H9 (cell line): ENCODE data around the gene GABRG1. TPM values are rescaled to one million over a fixed set of nuclear protein-coding genes. Genes with fewer than 3 reads are reported as not detected.

Source experiments
- DNase-seq: peaks from one replicate; pipeline ENCODE4 v3.0.0-alpha.2; 2017
- H2AFZ ChIP-seq: one replicate; pipeline ENCODE4 v1.6.1; 2013; ENCODE audit warnings: mild to moderate bottlenecking, low read length, control low read depth, moderate library complexity
- H2AK5ac ChIP-seq: 2 replicates; pipeline ENCODE4 v1.6.1; 2013; ENCODE audit warnings: low read length, control low read depth, mixed read lengths; ENCODE audit not compliant: insufficient read length
- H2BK120ac ChIP-seq: one replicate; pipeline ENCODE4 v1.6.1; 2013; ENCODE audit warnings: low read depth, mild to moderate bottlenecking, low read length, control low read depth, inconsistent platforms; ENCODE audit not compliant: poor library complexity, severe bottlenecking
- H2BK12ac ChIP-seq: 2 replicates; pipeline ENCODE4 v1.6.1; 2013; ENCODE audit warnings: low read length, control low read depth, mixed read lengths, low read depth; ENCODE audit not compliant: insufficient read length
- H2BK15ac ChIP-seq: 2 replicates; pipeline ENCODE4 v1.6.1; 2013; ENCODE audit warnings: low read depth, low read length, control low read depth
- H2BK20ac ChIP-seq: one replicate; pipeline ENCODE4 v1.6.1; 2013; ENCODE audit warnings: low read depth, mild to moderate bottlenecking, low read length, control low read depth, inconsistent platforms; ENCODE audit not compliant: poor library complexity, severe bottlenecking
- H2BK5ac ChIP-seq: 2 replicates; pipeline ENCODE4 v1.6.1; 2013; ENCODE audit warnings: low read length, control low read depth, mixed read lengths; ENCODE audit not compliant: insufficient read length
- H3K14ac ChIP-seq: 2 replicates; pipeline ENCODE4 v1.6.1; 2013; ENCODE audit warnings: low read length, control low read depth; ENCODE audit not compliant: insufficient read depth
- H3K18ac ChIP-seq: 2 replicates; pipeline ENCODE4 v1.6.1; 2013; ENCODE audit warnings: low read depth, mild to moderate bottlenecking, mixed read lengths, low read length, control low read depth; ENCODE audit not compliant: insufficient read length
- H3K23ac ChIP-seq: 2 replicates; pipeline ENCODE4 v1.6.1; 2013; ENCODE audit warnings: low read length, control low read depth, mixed read lengths, low read depth; ENCODE audit not compliant: insufficient read length
- H3K23me2 ChIP-seq: 2 replicates; pipeline ENCODE4 v1.6.1; 2013; ENCODE audit warnings: low read depth, mild to moderate bottlenecking, mixed read lengths, low read length, control low read depth; ENCODE audit not compliant: insufficient read length, poor library complexity, severe bottlenecking
- H3K27ac ChIP-seq: 2 replicates; pipeline ENCODE4 v1.5.1; 2013; ENCODE audit warnings: low read length, control low read depth, mixed read lengths, low read depth; ENCODE audit not compliant: insufficient read length
- H3K27me3 ChIP-seq: 2 replicates; pipeline ENCODE4 v1.6.1; 2013; ENCODE audit warnings: low read length, control low read depth, inconsistent platforms; ENCODE audit not compliant: insufficient read depth
- H3K4ac ChIP-seq: 2 replicates; pipeline ENCODE4 v1.6.1; 2013; ENCODE audit warnings: low read depth, mild to moderate bottlenecking, control low read depth, inconsistent platforms, low read length, moderate library complexity
- H3K4me1 ChIP-seq: 2 replicates; pipeline ENCODE4 v1.6.1; 2013; ENCODE audit warnings: low read length, control low read depth, inconsistent platforms; ENCODE audit not compliant: insufficient read depth
- H3K4me2 ChIP-seq: 2 replicates; pipeline ENCODE4 v1.6.1; 2013; ENCODE audit warnings: low read length, control low read depth, mixed read lengths; ENCODE audit not compliant: insufficient read length, insufficient read depth
- H3K56ac ChIP-seq: 2 replicates; pipeline ENCODE4 v1.6.1; 2013; ENCODE audit warnings: low read depth, mild to moderate bottlenecking, mixed read lengths, low read length, control low read depth; ENCODE audit not compliant: insufficient read length
- H3K79me1 ChIP-seq: 2 replicates; pipeline ENCODE4 v1.6.1; 2013; ENCODE audit warnings: low read depth, mild to moderate bottlenecking, moderate library complexity, low read length, control low read depth, inconsistent platforms; ENCODE audit not compliant: insufficient read depth, poor library complexity, severe bottlenecking
- H3K79me2 ChIP-seq: 2 replicates; pipeline ENCODE4 v1.6.1; 2013; ENCODE audit warnings: low read length, control low read depth, inconsistent platforms; ENCODE audit not compliant: insufficient read depth
- H3K9ac ChIP-seq: 2 replicates; pipeline ENCODE4 v1.6.1; 2013; ENCODE audit warnings: low read length, control low read depth, mixed read lengths; ENCODE audit not compliant: insufficient read length; ENCODE audit errors: extremely low read depth
- H3K9me3 ChIP-seq: one replicate; pipeline ENCODE4 v1.6.1; 2013; ENCODE audit warnings: low read depth, low read length, inconsistent platforms; ENCODE audit not compliant: control insufficient read depth
- H3T11ph ChIP-seq: one replicate; pipeline ENCODE4 v1.6.1; 2013; ENCODE audit warnings: mild to moderate bottlenecking, low read length, control low read depth, inconsistent platforms
- H4K20me1 ChIP-seq: one replicate; pipeline ENCODE4 v1.6.1; 2013; ENCODE audit not compliant: control insufficient read depth, insufficient read length, insufficient read depth
- H4K5ac ChIP-seq: 2 replicates; pipeline ENCODE4 v1.6.1; 2013; ENCODE audit warnings: low read depth, mild to moderate bottlenecking, mixed read lengths, low read length, control low read depth; ENCODE audit not compliant: insufficient read length
- H4K8ac ChIP-seq: replicated peaks from 2 replicates; pipeline ENCODE4 v1.6.1; 2013; ENCODE audit warnings: low read length, control low read depth, mixed read lengths, low read depth; ENCODE audit not compliant: insufficient read length
- H4K91ac ChIP-seq: 2 replicates; pipeline ENCODE4 v1.6.1; 2013; ENCODE audit warnings: low read depth, mild to moderate bottlenecking, moderate library complexity, mixed read lengths, low read length, control low read depth; ENCODE audit not compliant: insufficient read length
- H3K27ac Mint-ChIP-seq, 3 experiments: 2 replicates in 2 of 3; 3 replicates in 1 of 3; pipeline ENCODE4 v1.8.0; 2020 to 2021; ENCODE audit warnings: mixed read lengths in 3 of 3, mild to moderate bottlenecking in 1 of 3, moderate library complexity in 1 of 3
- H3K27me3 Mint-ChIP-seq: 2 replicates; pipeline ENCODE4 v1.8.0; 2021; ENCODE audit warnings: low read depth, mild to moderate bottlenecking, moderate library complexity, mixed read lengths
- H3K36me3 Mint-ChIP-seq, 3 experiments: 2 replicates in 2 of 3; 3 replicates in 1 of 3; pipeline ENCODE4 v1.8.0; 2020 to 2021; ENCODE audit warnings: low read depth in 3 of 3, mixed read lengths in 3 of 3; ENCODE audit not compliant: insufficient read depth in 1 of 3
- H3K4me1 Mint-ChIP-seq, 2 experiments: 2 replicates each; pipeline ENCODE4 v1.8.0; 2020; ENCODE audit warnings: mixed read lengths in 2 of 2
- H3K4me3 Mint-ChIP-seq, 2 experiments: 2 replicates in 1 of 2; 3 replicates in 1 of 2; pipeline ENCODE4 v1.8.0; 2020 to 2021; ENCODE audit warnings: mild to moderate bottlenecking in 2 of 2, mixed read lengths in 2 of 2, moderate library complexity in 1 of 2
- H3K9me3 Mint-ChIP-seq, 2 experiments: 2 replicates in 1 of 2; 3 replicates in 1 of 2; pipeline ENCODE4 v1.8.0; 2020; ENCODE audit warnings: mild to moderate bottlenecking in 2 of 2, mixed read lengths in 2 of 2, moderate library complexity in 1 of 2
- CTCF ChIP-seq: fragments of 200-600 bp; sonication (generic); conservative IDR thresholded peaks from 3 replicates; pipeline ENCODE4 v1.8.0; 2021; ENCODE audit warnings: antibody characterized with exemption, mild to moderate bottlenecking
- total RNA-seq: library from RNA; stranded (reverse); gene quantifications from 2 replicates; pipeline ENCODE4 v1.2.1, GENCODE V29; 2021

The GABRG1 gene
- total RNA-seq, 1 experiment from 2014 or later, result 0.11 TPM

- H3K27ac Mint-ChIP-seq, result no peak overlapping the region
- TF ChIP-seq CTCF, result no peak
- no peak overlapping the region for H2BK15ac ChIP-seq
These were observed 107.5 kb downstream of the GABRG1 start for GRCh38 chr4:46016306-46016705.

More at GRCh38 chr4:46016306-46016705, 107.5 kb downstream of the GABRG1 start:
- Histone ChIP-seq H2AK5ac (no peak overlapping the region), H3K56ac (no peak overlapping the region), H3K9me3 (no peaks in the 10 kb centered on the region), H2BK20ac (no peak overlapping the region), H4K5ac (no peak overlapping the region), H3K4ac (no peak overlapping the region), H3K9ac (no peak overlapping the region), H4K20me1 (no peaks in the 10 kb centered on the region), H3K79me1 (no peaks in the 10 kb centered on the region), H3K4me1 (no peaks in the 10 kb centered on the region), H3K23ac (no peak overlapping the region), H4K8ac (no peak overlapping the region), H3K4me2 (no peak overlapping the region), H3K27me3 (no peaks in the 10 kb centered on the region; the same call in 1 of the 2 replicates), H2AFZ (no peak overlapping the region), H3K23me2 (no peaks in the 10 kb centered on the region), H2BK120ac (no peak overlapping the region), H3K18ac (no peak overlapping the region), H3K79me2 (no peaks in the 10 kb centered on the region), H3K14ac (no peak overlapping the region), H2BK12ac (no peak overlapping the region), H3K27ac (no peak overlapping the region), H4K91ac (no peak overlapping the region), H3T11ph (no peak overlapping the region), H2BK5ac (no peak overlapping the region)
- DNase-seq, result no peak
- Mint-ChIP-seq H3K4me3 (no peak overlapping the region), H3K27me3 (no peaks in the 10 kb centered on the region), H3K36me3 (no peaks in the 10 kb centered on the region; a peak in 1 of 7 replicates), H3K9me3 (no peaks in the 10 kb centered on the region), H3K4me1 (no peaks in the 10 kb centered on the region)
